ENCODE measurements around the gene MAOB.

GRCh38 chrX:43862434-43862833 lies 19.8 kb downstream of the MAOB start:
- TF ChIP-seq CTCF (IDR thresholded peaks at IDR 0.05) (no peak), POLR2A (IDR thresholded peaks at IDR 0.05) (no peak)

Data from thyroid gland (tissue), 4 donors.